HuH-7 (cell line): ENCODE measurements around the gene ARRB1.
A peak's percentile ranks its signal among the peaks of the same experiment; 100 is the strongest.
"Not testable (repeated sequence)": the region's sequence is repeated elsewhere in the genome, so short reads cannot be mapped to it uniquely, and the experiment has no call there.

ENCODE experiments used
- DNase-seq: peaks from one replicate; pipeline ENCODE4 v3.0.0; 2011; ENCODE audit warnings: low spot score

The ARRB1 gene

DNA sequence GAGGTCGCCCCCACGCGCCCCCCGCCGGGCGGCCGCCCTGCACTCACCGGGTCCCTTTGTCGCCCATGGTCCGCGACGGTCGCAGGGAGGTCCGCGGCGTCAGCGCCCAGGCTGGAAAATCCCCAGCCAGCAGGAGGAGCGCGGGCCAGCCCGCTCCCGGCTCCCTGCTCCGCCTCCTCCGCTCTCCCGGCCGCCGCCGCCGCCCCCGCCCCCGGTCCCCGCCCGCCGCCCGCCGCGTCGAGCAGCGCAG, at the start of gene ARRB1:
TSS of gene ARRB1 (minus strand) at position 121 of the 250 bp plus-strand sequence. CDS start at position 67, 54 bp downstream.
- peak; percentile 77 for DNase-seq

DNA sequence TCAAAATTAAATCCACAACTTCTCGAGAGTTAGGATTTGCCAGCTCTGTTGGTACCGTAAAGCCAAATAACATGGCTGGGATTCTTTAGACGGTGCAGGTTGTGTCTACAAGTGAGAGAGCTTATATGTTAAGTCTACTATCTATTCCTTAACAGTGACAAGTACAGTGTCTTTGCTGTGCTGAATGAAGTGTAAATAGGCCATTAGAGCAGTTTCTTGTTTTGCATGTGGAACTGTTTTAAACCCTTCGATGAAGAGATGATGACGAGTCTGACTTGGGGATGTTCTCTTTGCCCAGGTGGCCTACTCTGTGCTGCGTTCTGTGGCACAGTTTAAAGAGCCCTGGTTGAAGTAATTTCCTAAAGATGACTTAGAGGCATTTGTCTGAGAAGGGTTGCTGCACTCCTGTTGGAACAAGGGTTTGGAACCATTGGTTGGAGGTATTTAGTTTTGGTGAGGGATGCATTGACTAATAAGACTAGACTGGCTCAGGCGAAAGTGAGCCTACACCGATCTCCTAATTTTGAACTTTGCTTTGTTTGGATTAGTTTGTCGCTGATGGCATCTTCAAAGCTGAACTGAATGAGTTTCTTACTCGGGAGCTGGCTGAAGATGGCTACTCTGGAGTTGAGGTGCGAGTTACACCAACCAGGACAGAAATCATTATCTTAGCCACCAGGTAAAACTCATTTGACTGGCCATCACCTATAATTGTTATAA, 48.8 kb upstream of the ARRB1 start:
- DNase-seq, result no peak

DNA sequence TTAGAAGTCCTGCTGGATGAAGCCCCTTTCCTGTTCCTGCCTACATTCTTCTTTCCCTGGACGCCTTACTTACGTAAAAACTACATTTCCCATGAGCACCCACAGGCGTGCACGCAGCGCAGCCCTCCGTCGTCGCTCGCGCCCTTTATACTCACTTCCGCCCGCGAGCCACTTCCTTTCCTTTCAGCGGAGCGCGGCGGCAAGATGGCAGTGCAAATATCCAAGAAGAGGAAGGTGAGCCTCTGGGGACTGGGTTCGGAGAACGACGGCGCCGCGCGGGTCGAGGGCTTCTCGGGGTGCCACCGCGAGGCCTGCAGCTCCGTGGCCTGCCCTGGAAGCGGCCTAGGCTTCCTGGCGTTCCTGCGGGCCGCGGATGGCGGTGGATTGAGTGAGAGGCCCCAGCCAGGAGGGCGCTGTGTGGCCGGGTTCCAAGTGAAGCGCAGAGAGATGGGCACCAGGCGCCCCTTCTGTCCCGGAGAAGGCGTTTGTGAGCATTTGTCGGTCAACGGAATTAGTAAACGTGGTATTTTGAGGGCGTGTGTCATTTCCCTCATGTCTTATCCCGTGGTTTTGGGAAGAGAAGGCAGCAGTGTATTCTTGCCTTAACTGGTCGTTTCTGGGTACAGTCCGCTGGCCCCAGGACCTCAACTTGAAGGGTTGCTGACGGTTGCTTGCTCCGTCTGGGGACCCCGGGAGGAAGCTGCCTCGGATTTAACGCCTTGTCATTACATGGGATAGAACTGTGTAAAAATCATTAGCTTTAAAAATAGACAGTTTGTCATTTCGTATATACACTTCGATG, 48.1 kb upstream of the ARRB1 start, which contains the start of gene RPS3:
TSS of gene RPS3 (plus strand) at position 175 of the 802 bp plus-strand sequence. CDS start at position 205, 30 bp downstream.
- peak; percentile 75 for DNase-seq

- no peak for DNase-seq
Measured at GRCh38 chr11:75398906-75399305, 47.4 kb upstream of the ARRB1 start.

- DNase-seq, result no peak
Measured at GRCh38 chr11:75394085-75394840, 42.8 kb upstream of the ARRB1 start.

DNA sequence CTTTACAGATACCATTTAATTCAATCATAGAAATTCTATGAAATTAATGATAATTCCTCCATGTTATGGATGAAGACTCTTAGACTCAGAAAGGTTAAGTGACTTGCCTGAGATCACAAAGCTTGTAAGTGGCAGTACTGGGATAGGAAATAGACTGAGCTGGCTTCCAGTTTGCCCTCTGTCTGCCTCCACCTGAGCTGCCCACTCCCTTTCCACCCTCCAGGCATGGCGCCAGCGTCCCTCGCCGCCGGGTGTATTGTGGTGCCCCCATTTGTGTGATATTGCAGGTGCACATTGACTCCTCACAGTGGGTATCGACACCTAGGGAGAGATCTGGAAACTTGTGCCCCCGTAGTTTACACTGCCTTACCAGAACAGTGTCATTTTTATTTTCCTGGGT, 38.5 kb upstream of the ARRB1 start:
- no peak for DNase-seq

DNA sequence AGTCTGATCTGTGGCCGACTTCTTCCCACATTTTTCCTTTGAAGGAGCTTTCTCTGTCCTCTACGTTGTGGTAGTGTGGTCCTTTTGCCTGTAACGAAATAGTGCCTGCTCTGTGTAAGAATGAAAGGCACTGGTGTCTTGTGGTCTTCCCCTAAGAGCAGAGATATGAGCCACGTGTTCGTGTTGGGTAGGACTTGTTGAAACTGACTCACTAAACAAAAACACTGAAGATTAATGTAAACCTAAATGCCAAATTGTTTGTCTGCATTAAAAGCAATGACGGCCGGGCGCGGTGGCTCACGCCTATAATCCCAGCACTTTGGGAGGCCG, 37.8 kb upstream of the ARRB1 start:
- no peak for DNase-seq

DNA sequence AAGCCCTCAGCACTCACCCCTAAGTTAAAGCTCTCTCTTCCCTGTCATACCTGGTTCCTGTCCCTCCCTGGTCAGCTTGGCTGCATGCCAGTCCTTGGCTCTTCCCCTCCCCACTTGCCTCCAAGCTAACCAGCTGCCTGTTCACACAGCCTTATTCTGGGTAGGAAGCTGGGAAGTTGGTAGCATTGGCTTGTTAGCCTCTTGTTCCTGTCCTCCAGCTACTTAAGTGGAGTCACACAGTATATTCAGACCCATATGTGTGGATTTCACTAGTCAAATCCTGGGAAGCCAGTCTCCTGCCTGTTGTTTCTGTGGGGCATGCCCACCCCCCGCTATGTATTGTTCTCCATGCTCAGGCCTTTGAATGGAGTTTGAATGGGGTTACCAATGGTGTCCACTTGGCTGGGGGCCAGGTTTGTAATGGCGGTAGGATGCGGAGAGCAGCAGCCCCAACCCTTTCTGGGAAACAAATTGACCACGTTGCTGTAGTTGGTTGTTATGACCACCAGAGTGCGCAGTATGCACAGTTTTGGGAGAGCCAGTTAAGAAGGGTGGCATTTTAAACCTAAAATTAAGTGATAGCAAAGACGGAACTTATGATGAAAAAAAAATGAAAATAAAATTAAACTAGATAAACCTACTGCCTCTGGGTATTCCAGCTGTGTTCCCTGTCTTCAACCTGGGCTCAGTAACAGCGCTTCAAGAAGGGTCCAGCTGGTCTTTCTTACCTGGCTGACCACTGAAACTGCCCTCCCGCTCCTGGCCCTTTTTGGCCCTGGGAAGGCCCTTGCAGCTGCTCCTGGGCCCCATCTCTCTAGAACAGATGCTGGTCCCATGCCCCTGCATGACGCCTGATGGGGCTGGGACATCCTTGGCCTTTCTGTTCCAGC, 37.2 kb upstream of the ARRB1 start:
- DNase-seq, result peak; percentile 60

GRCh38 chr11:75387736-75388294, 36.4 kb upstream of the ARRB1 start:
- no peak for DNase-seq

DNA sequence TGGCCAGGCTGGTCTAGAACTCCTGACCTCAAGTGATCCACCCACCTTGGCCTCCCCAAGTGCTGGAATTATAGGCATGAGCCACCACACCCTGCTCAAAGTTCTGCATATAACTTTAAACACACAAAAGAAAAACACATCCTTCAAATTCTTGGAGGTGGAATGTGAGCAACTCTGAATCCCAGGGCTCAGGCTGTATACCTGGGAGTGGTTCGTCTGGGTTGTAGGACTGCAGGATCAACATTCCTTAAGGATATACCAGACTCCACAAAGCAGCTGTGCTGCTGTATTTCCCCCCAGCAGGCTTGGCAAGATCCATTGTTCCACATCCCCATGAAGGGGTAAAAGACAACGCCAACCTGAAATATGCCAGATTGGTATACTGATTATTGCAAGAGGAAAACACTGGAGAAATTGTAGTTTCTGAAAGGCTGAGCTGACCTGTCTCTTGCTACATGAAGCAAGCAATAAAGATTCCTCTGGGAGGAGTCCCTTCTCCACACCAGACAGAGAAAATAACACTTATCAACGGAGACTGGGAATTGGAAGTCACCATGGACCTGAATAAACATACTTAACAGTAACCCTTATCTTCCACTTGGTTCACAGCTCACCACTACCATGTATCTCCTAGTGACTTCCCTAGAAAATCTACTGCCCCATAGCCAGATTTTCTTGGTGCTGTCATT, 35.6 kb upstream of the ARRB1 start:
- no peak for DNase-seq

GRCh38 chr11:75384438-75385080, 33.1 kb upstream of the ARRB1 start:
- peak; percentile 82 for DNase-seq

DNA sequence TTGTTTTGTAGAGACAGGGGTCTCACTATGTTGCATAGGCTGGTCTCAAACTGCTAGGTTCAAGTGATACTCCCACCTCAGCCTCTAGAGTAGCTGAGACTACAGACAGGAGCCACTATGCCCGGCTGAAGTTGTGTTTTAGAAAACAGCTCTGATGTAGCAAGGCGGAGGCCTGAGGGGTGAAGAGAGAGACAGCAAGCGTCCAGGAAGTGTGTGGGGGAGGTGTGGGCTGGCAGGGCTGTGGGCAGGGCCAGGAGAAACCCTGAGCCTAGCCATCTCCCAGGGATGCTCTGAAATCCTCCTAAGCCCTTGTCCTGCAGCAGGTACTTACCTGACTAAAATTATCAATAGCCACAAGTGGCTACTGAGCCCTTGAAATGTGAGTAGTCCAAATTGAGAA, 31.8 kb upstream of the ARRB1 start:
- DNase-seq, result no peak

- no peak for DNase-seq
Measured at GRCh38 chr11:75380716-75381420, 29.4 kb upstream of the ARRB1 start.

DNA sequence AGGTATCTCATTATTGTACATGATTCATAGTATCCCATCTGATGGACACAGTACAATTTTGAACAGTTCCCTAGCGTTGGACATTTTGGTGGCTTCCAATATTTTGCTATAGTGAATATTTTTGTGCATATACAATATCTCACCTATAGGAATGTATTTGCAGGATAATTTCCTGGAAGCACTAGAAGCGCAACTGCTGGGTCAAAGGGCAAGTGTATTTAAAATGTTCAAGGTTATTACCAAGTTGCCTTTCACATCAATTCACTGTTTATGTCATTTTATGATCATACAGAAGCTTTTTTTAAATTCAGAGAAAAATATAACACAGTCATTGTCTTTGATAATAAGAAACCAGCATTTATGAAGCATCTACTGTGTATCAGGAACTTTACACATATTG, 28.8 kb upstream of the ARRB1 start:
- no peak for DNase-seq

- not testable (repeated sequence) for DNase-seq
Measured at GRCh38 chr11:75378776-75379175, 27.3 kb upstream of the ARRB1 start.

GRCh38 chr11:75376175-75376574, 24.7 kb upstream of the ARRB1 start:
- DNase-seq, result peak; percentile 61

- DNase-seq, result no peak
Measured at GRCh38 chr11:75375626-75376025, 24.2 kb upstream of the ARRB1 start.

GRCh38 chr11:75374646-75375045, 23.2 kb upstream of the ARRB1 start:
- DNase-seq, result no peak

- no peak for DNase-seq
Measured at GRCh38 chr11:75373201-75373600, 21.7 kb upstream of the ARRB1 start.
